Measurements from ENCODE around the gene EME1.
A peak's percentile ranks its signal among the peaks of the same experiment; 100 is the strongest.
"Not testable (repeated sequence)": the region's sequence is repeated elsewhere in the genome, so short reads cannot be mapped to it uniquely, and the experiment has no call there.

EME1 gene

DNA sequence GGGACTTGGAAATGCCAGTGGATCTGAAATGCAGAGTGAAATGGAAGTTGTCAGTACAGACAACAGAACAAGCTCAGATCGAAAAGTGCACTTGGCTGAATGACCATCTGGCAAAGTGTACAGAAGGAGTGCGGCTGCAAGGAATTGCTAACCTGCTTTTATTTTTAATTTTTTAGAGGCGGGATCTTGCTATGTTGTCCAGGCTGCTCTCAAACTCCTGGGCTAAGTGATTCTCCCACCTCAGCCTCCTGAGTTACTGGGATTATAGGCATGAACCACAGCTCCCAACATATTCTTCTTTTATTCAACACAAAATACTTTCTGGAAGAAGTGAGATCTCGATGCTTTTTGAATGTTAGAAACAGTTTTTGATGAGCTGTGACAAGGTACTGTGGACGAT is 20.7 kb downstream of the EME1 start:
- DNase-seq (ENCODE audit: low read depth, low spot score): no peak

DNA sequence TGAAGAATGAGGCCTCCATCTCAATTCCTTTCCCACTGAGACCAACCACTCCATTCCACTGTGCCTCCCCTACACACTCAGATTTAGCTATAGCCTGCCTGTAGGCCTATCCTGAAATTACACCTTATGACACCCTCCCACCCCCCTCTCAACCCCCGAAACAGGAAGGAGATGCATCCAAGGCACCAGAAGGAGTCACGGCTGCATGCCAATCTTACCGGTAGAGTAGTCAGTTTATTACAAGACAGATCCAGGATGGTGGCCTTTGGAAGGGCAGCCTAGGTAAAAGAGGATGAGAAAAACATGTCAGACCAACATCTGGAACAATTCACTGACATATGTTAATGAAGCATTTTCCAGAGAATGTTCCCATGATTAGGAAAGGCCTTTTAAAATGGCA is 21.7 kb downstream of the EME1 start:
- DNase-seq (ENCODE audit: low read depth, low spot score): no peak

DNA sequence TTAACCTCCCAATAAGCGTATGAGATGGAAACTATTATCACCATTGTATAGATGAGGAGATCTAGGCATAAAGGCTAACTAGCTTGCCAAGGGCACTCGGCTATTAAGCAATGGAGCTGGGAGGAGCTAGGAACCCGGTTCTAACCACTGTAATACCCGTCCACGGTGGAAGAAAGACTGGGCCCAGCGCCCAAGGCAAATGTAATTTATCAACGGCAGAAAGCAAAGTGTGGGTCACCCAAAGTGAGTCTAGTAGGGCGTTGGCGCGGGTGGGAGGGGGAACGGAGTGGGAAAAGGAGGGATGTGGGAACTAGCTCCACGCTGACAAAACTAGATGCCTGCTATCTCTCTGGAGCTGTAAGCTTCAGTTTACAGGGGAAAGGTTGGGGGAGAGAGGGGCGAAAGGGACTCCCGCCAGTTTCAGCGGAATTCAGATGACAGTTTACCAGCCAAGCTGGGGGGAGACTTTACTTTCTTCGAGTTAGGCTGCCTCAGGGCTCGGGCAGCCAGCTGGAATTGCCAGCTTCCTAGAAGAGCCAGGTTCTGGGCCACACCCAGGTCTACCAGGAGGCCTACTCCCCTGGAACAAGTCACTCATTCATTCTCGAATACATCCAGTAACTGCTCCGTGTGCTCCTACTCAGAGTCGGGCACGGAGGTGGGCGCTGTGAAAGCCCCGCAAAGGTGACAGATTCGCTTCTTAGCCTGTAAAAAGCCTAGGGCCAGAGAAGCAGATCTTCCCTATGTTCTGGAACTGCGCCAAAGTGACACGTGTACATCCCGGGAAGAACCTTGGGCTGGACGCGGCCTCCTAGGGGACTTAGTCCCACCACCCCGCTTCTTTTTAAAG is 23.5 kb downstream of the EME1 start:
- no peak for DNase-seq (ENCODE audit: low read depth, low spot score)

DNA sequence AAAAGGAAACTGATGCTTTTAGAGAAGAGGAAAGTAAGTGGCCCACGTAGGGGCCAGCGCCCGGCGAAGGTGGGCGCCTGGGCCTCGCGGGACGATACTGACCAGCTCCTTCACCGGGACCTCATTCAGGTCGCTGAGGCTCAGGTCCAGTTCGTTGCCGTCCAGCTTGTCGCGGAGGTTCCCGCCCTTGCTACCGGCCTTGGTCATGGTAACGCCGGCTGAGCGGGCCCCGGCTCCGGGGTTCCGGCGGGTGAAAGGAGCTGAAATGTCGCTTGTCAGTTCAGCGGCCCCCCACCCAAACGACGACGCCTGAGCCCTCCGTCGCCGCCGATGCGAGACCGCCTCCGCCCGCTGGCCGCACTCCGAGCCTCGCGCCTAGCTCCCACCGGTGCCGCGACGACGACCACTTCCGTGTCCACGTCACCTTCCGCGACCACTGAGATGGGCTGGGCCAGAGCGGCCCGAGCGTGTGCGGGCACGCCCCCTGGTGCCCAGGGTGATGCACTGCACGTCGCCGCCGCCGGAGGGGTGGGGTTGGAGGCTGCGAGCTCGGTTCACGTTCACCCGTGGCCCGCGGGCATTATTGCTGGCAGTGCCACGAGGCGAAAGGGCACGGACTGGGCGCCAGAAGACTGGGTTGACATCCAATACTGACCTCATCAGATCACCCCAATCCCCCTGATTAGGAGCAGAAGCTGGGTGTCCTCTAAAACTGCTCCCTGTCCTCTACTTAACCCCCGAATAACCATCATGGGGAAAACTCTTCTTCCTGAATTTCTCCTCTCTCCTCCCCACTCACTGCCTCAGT is 24.3 kb downstream of the EME1 start, which contains the start of gene LRRC59:
LRRC59 (minus strand) TSS at position 413 of the 808 bp plus-strand sequence; CDS start at position 207, 206 bp downstream.
- peak; percentile 86 for DNase-seq (ENCODE audit: low read depth, low spot score)

DNA sequence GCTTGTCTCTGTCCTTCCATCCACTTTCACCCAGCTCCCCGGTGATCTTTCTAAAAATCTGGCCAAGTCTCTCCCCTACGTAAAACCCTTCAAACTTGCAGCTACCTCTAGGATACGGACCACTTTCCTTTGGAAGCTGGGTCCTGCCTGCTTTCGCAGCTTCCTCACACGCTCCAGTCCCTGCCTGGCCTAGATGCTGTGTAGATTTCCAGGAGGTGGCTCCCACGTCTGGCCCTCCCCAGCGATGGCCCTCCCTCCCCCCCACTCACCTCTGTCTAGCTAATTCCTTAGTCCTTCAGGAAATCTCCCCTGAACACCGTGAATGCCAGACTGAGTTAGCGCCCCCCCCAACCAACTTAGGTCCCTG is 24.9 kb downstream of the EME1 start:
- DNase-seq (ENCODE audit: low read depth, low spot score): no peak

DNA sequence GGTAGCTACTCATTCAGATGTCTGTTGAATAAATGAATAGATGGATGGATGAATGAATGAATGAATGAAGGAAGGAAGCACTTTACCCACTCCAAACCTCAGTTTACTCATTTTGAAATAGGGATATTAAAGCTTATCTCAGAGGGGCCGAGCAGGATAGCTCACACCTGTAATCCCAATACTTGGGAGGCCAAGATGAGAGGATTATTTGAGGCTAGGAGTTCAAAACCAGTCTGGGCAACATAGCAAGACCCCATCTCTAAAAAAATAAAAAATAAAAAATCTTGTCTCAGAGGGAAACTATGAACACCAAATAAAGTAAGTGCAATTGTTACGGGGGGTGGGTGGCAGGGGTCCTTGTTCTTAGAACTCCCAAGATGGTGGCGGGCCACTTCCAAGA is 25.6 kb downstream of the EME1 start:
- not testable (repeated sequence) for DNase-seq (ENCODE audit: low read depth, low spot score)

DNA sequence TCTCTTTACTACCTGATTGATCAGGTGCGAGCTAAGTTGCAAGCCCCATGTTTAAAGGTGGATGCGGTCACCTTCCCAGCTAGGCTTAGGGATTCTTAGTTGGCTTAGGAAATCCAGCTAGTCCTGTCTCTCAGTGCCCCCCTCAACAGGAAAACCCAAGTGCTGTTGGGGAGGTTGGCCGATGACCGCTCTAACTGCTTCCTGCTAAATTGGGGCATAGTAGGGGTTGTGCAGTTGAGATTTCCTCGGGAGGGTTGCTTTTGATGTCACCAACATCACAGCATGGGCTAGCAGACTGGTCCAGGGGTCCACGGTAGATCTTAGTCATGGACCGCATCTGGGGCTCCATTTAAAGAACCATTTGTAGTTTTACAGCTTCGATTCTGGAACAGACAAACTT is 26.6 kb downstream of the EME1 start:
- not testable (repeated sequence) for DNase-seq (ENCODE audit: low read depth, low spot score)

DNA sequence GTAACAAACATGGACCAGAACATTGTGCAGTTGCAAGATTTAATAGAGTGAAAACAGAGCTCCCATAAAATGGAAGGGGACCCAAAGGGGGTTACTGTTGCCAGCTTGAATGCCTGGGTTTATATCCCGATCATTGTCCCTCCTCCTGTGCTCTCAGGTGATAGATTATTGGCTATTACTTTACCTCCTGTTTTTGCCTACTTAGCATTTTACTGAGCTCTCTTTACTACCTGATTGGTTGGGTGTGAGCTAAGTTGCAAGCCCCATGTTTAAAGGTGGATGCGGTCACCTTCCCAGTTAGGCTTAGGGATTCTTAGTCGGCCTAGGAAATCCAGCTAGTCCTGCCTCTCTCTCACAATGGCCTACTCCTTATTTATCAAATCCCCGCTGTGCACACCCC is 32.3 kb downstream of the EME1 start:
- not testable (repeated sequence) for DNase-seq (ENCODE audit: low read depth, low spot score)

DNA sequence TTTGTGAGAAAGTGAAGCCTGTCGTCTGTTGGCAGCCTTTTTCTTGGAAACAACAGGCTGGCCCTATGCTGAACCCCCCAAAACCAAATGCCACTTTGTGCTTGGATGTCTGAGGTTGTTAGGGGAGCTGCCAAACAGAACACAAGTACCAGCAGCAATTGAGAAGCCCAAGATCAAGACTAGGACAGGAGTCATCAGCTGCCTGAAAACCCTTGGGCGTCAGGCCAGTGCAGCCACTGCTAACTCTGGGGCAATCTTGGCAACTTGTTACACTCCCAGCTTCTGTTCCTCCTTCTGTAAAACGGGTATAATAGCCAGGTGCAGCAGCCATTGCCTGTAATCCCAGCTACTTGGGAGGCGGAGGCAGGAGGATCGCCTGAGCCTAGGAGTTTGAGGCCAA is 33.5 kb downstream of the EME1 start:
- DNase-seq (ENCODE audit: low read depth, low spot score): no peak

DNA sequence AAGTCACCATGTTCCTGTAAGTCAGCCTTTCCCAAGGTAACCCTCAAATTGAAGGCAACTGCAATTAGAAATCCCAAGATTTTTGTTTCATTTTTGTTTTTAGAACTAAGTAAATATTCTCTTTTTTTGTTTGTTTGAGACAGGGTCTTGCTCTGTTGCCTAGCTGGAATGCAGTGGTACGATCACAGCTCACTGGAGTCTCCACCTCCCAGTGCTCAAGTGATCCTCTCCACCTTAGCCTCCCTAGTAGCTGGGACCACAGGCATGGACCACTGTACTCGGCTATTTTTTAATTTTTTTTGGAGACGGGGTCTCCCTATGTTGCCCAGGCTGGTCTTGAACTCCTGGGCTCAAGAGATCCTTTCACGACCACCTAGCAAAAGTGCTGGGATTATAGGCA is 34.9 kb downstream of the EME1 start:
- no peak for DNase-seq (ENCODE audit: low read depth, low spot score)

DNA sequence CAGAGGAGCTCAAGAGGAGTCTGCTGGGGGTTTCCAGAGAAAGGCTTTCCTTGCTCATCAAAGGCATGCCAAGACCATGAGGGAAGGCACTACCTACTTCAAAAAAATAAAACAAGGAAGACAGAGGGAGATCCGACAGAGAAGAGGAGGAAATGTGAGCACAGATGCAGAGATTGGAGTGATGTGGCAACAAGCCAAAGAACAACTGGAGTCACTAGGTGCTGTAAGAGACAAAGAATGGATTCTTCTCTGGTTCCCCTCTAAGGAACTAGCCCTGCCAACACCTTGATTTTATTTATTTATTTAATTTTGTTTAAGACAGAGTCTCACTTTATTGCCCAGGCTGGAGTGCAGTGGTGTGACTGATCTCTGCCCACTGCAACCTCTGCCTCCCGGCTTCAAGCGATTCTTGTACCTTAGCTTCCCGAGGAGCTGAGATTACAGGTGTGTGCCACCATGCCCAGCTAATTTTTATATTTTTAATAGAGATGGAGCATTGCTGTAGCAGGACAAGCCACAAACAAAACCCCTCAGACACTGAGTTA is 39.2 kb downstream of the EME1 start:
- no peak for DNase-seq (ENCODE audit: low read depth, low spot score)

DNA sequence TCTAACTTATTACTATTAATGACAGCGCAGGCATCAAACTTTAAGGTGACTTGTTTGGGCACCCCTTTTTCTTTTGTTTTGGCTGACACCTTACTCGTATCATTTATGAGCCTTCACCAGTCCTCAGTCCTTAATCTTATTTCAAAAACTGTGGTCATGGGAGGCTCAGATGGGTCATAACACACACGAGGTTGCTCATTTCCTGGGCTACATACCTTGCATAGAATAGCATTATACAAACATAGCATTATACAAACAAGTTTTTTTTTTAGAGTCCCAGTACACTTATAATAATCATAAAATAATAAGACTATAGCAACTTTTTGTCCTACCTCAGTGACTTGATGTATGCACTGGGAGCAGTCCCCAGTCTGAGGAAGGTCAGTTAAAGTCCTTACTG is 41.8 kb downstream of the EME1 start:
- DNase-seq (ENCODE audit: low read depth, low spot score): no peak

DNA sequence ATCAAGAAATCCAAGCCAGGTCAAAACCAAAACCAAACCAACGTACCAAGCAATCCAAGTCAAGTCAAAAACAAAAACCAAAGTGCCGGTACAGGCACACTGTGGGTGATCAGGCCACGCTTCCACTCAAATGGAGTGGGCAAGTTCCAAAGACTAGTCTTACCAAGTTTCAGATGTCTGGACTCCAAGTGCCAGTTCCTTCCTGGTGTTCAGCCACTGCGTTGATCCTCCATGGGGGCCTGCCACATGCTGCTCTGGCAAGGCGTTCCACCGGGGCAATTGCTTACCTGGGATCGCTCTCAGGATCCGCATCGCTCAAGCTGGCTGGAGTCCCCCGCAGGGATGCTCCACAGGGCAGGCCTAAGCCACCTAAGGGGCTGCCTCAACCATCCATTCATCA is 46.5 kb downstream of the EME1 start:
- not testable (repeated sequence) for DNase-seq (ENCODE audit: low read depth, low spot score)

DNA sequence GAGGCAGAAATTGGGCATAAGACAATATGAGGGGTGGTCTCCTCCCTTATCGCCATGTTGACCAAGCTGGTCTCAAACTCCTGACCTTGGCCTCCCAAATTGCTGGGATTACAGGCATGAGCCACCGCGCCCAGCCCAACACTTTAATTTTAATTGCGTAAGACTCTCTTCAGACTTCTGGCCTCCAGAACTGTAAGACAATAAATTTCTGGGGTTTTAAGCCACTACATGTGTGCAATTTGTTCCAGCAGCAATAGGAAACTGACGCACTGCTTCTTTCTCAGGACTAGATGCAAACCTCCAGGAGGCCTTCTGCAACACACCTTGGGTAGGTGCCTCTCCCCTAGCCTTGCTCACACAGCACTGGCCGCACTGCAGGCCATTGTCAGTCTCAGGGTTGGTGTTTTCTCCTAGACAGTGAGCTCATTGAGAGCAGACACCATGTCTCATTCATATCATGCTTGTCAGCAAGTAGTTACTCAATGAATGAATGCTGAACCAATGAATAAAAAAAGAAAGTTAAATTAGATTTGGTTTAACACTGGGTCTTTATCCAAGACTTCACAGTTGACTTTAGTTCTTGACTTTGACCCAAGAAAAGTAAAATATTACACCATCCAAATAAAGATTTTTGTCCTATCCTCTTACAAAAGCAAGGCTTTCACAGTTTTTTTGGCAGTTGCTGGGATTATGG is 47.5 kb downstream of the EME1 start:
- no peak for DNase-seq (ENCODE audit: low read depth, low spot score)

DNA sequence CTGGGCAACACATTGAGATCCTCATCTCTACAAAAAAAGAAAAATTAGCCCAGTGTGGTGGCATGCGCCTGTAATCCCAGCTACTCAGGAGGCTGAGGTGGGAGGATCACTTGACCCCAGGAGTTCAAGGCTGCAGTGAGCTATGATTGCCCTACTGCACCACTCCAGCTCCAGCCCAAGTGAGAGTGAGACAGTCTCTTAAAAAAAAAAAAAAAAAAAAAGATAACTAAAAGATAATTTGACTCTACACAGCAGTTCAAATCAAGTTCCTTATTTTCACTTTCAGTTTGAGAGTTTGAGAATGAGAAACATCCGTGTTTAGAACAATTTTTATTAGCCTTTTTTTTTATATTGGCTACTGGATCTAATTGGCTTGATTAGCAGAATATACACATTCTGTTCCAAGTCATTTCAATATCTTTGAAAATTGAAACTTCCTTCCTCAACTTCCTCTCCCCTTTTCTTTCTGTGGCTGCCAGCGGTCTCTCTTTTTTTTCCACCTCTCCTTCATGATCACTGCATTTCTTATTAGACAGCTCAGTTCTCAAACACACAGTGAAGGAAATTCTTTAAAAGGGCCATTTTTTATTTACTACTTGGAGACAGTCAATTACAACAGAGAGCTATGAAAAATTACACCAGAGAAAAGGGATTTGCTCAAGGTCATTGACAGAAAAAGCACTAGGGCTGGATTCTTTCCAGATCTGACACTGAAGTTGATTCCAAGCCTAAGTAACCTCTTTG is 48.5 kb downstream of the EME1 start:
- DNase-seq (ENCODE audit: low read depth, low spot score): no peak

DNA sequence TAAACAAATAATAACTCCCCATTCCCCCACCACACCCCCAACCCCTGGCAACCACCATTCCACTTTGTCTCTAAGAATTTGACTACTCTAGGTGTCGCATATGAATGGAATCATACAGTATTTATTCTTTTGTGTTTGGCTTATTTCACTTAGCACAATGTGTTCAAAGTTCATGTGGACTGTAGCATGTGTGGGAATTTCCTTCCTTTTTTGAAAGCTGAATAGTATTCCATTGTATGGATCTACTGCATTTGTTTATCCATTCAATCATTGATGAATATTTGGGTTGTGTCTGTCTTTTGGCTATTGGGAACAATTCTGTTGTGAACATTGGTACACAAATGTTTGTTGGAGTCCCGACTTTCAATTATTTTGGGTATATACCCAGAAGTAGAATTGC is 49.7 kb downstream of the EME1 start:
- no peak for DNase-seq (ENCODE audit: low read depth, low spot score)

DNA sequence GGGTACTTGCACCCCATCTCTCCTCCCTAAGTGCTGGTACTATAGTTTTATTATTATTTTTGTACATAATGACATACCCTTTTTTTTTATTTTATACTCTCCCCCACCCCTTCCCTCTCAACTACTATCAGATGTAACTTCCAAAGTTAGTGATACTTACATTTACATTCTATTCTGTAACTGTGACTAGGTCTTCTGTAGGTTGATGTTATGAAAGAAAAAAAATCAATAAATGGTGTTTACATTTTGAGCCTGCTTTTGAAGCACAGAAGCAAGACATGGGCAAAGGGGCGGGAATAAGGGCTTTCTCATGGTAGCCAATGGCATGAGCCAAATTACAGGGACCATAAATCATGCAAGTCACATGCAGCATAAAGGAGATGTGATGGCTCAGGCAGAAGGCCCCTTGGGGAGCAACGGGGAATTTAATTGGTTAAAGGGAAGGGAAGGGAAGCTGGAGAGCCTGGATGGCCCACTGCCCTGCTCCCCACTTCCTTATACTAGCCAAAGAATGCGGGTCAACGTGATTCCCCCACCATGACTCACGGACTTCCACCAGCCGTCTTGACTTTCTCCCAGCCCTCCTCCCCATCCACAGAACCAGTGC is 50.6 kb downstream of the EME1 start:
- no peak for DNase-seq (ENCODE audit: low read depth, low spot score)

DNA sequence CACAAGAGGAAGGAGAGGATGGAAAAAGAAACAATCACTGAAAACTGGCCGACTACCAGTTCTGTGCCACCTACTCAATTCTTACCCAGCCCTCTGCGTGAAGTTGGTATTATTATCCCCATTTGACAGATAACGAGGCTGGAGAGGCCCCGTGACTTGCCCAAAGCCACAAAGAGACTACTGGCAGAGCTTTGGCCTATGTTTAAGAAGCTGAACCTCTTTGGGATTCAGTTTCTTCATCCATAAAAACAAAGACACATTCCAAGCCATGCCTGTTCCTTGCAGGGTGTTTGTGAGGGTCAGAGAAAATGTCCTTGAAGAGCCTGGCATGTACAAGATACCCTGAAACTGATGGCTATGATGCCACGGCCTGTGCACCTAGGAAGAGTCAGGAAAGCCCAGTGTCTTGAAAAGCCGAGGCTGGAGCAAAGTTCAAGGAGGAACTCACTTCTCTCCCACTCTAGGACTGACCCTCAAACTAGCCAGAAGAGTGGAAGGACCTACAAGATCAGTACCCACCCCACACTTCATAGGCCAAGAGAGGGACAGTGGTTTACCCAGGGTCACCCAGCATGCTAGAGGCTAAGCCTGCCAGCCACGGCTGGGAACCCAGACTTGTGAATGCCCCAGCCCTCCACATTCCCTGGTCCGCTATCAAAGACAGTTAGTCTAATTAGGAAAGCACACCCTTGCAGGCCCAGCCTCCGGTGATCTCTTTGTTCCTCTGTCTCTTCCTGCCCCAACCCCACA is 51.4 kb downstream of the EME1 start:
- DNase-seq (ENCODE audit: low read depth, low spot score): no peak

DNA sequence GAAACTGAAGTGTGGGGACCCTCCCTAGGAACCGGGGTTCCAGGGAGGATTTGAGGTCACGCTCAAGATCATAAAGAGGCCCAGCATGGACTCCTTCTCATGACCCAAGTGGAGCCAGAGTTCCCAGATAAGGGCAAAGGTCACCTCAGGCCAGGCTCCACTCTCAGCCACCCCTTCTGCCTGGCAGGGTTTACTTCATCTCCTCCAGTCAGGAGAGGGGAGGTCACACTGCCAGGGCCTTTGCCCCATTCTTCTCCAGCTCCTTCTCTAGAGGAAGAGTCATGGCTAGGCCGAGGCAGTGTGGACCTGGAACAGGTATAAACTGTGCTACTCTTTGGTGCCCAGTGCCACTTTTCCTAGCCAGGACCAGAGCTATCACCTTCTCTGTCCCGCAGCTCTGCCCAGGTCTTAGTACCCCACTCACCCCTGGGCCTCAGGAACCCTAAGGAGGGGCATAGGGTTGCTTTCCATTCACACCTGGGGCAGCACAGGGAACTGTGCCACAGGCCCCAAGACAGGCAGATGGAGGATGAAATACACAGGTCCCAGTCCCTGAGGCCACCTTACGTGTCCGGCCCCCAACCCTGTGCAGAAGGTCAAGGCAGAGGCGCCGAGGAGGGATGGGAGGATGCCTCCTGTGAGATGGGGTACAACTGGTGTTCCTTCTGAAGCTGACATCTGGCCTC is 52.1 kb downstream of the EME1 start:
- no peak for DNase-seq (ENCODE audit: low read depth, low spot score)

Measured in activated naive CD8-positive, alpha-beta T cell treated with anti-CD3 and anti-CD28 coated beads, Interleukin-2, amount 50 U/mL, for 16 hours (primary cell).